K562 (cell line): ENCODE results near the gene MFSD8.

Source experiments
- CTCF ChIP-seq, 3 experiments: IDR thresholded peaks in 2 of 3; conservative IDR thresholded peaks in 1 of 3; 2 replicates each; pipeline ENCODE4 v1.5.1; 2011 to 2012; ENCODE audit warnings: low read length in 3 of 3, mild to moderate bottlenecking in 3 of 3, control low read depth in 2 of 3, improper control_type of control experiment in 1 of 3, inconsistent platforms in 1 of 3, low read depth in 1 of 3, mixed read lengths in 1 of 3, moderate library complexity in 1 of 3; ENCODE audit not compliant: insufficient read depth in 2 of 3
- E4F1 ChIP-seq: fragments of 250-450 bp; sonication (Bioruptor Pico); IDR thresholded peaks from 2 replicates; pipeline ENCODE4 v1.5.0; 2021; ENCODE audit warnings: mild to moderate bottlenecking, borderline replicate concordance
- ELF4 ChIP-seq: fragments of 450-650 bp; formaldehyde crosslinking; IDR thresholded peaks from 2 replicates; pipeline ENCODE4 v1.4.0; 2022; ENCODE audit warnings: missing genetic modification characterization
- MTA2 ChIP-seq: fragments of 450-650 bp; IDR thresholded peaks from 2 replicates; pipeline ENCODE4 v1.6.1; 2016; ENCODE audit warnings: low read depth
- POLR2A ChIP-seq: fragments of 450-650 bp; conservative IDR thresholded peaks from 2 replicates; pipeline ENCODE4 v1.6.1; 2016
- PRDM10 ChIP-seq: fragments of 450-650 bp; IDR thresholded peaks from 2 replicates; pipeline ENCODE4 v1.6.1; 2018; ENCODE audit not compliant: partially characterized antibody
- STAG1 ChIP-seq: sonication (generic); formaldehyde crosslinking; IDR thresholded peaks from 2 replicates; pipeline ENCODE4 v1.5.0; 2020; ENCODE audit warnings: missing genetic modification reagents, borderline replicate concordance
- TAF7 ChIP-seq: fragments of 450-650 bp; IDR thresholded peaks from 2 replicates; pipeline ENCODE4 v1.6.1; 2016; ENCODE audit warnings: missing genetic modification characterization, missing compliant biosample characterization
- ZNF253 ChIP-seq: fragments of 250-450 bp; sonication (Bioruptor Pico); conservative IDR thresholded peaks from 2 replicates; pipeline ENCODE4 v1.6.1; 2021; ENCODE audit warnings: mild to moderate bottlenecking
- ZNF274 ChIP-seq: IDR thresholded peaks from 2 replicates; pipeline ENCODE4 v1.6.1; 2011; ENCODE audit warnings: low read depth, mild to moderate bottlenecking, low read length, moderate library complexity, borderline replicate concordance

GRCh38 chr4:127920521-127920920 is 44.5 kb downstream of the MFSD8 start:
- TF ChIP-seq TAF7 (tag) (no peak), E4F1 (CRISPR knock-in tag) (no peak), ELF4 (CRISPR knock-in tag) (no peak), STAG1 (no peak), CTCF (IDR thresholded peaks at IDR 0.05 in 2 of 3, conservative IDR thresholded peaks at IDR 0.05 in 1 of 3; ENCODE audit: insufficient read depth in 2 of 3, low read depth in 1 of 3, low read length in 3 of 3) (no peak), MTA2 (no peak), PRDM10 (no peak), ZNF253 (CRISPR knock-in tag) (no peak), POLR2A (no peak), ZNF274 (no peak)
